Naive thymus-derived CD4-positive, alpha-beta T cell (primary cell): ENCODE measurements around the gene NEMP2. TPM values are rescaled to one million over a fixed set of nuclear protein-coding genes. Genes with fewer than 3 reads are reported as not detected.
"Not testable (repeated sequence)": the region's sequence is repeated elsewhere in the genome, so short reads cannot be mapped to it uniquely, and the experiment has no call there.

Source experiments
- ATAC-seq: fragments of 150-1000 bp; cut with Tn5 transposase; 2 replicates; pipeline ENCODE4 v1.10.0; 2021; ENCODE audit warnings: mild to moderate bottlenecking, moderate library complexity
- CTCF ChIA-PET: fragments of 350-600 bp; sonication (Branson Sonifier 250); formaldehyde crosslinking; loops from one replicate; lab custom pipeline; 2021; ENCODE audit warnings: antibody characterized with exemption; lab: Charles Lee
- POLR2A ChIA-PET: fragments of 350-600 bp; sonication (Branson Sonifier 250); formaldehyde crosslinking; loops from one replicate; lab custom pipeline; 2021; ENCODE audit warnings: antibody characterized with exemption, inconsistent platforms; lab: Charles Lee
- DNase-seq, 9 donors: peaks; one replicate each; pipeline versions ENCODE4 v3.0.0 to v3.0.0-alpha.2; 2020 to 2022; ENCODE audit warnings: mixed read lengths in 1 of 9
- H3K27ac ChIP-seq: one replicate; pipeline ENCODE4 v1.7.0; 2013; ENCODE audit warnings: mild to moderate bottlenecking, low read depth, low read length, moderate library complexity
- H3K27me3 ChIP-seq, 2 donors: one replicate each; pipeline ENCODE4 v1.7.0; 2013; ENCODE audit warnings: low read length in 2 of 2, mild to moderate bottlenecking in 2 of 2, moderate library complexity in 2 of 2; ENCODE audit not compliant: control insufficient read depth in 2 of 2, insufficient read depth in 2 of 2
- H3K36me3 ChIP-seq, 3 experiments: 1 replicate in 2 of 3; 2 replicates in 1 of 3; pipeline ENCODE4 v1.7.0; 2013; ENCODE audit warnings: low read length in 3 of 3, mild to moderate bottlenecking in 3 of 3, moderate library complexity in 1 of 3; ENCODE audit not compliant: insufficient read depth in 3 of 3, control insufficient read depth in 2 of 3
- H3K4me1 ChIP-seq, 2 donors: one replicate each; pipeline ENCODE4 v1.7.0; 2013; ENCODE audit warnings: low read length in 2 of 2, mild to moderate bottlenecking in 2 of 2, moderate library complexity in 1 of 2; ENCODE audit not compliant: control insufficient read depth in 2 of 2, insufficient read depth in 2 of 2
- H3K4me3 ChIP-seq: 2 replicates; pipeline ENCODE4 v1.7.0; 2013; ENCODE audit warnings: mild to moderate bottlenecking, low read length
- H3K9me3 ChIP-seq, 3 experiments: 1 replicate in 2 of 3; 2 replicates in 1 of 3; pipeline ENCODE4 v1.7.0; 2013; ENCODE audit warnings: low read length in 3 of 3; ENCODE audit not compliant: control insufficient read depth in 2 of 3
- H3K27ac Mint-ChIP-seq, 9 donors: one replicate each; pipeline ENCODE4 v1.8.0; 2020 to 2022; ENCODE audit warnings: mixed read lengths in 9 of 9, mild to moderate bottlenecking in 8 of 9, moderate library complexity in 5 of 9, inconsistent platforms in 2 of 9
- H3K27me3 Mint-ChIP-seq, 5 donors: one replicate each; pipeline ENCODE4 v1.8.0; 2021 to 2022; ENCODE audit warnings: mixed read lengths in 5 of 5, mild to moderate bottlenecking in 1 of 5
- H3K36me3 Mint-ChIP-seq, 5 donors: one replicate each; pipeline ENCODE4 v1.8.0; 2020 to 2022; ENCODE audit warnings: mixed read lengths in 5 of 5, mild to moderate bottlenecking in 3 of 5, inconsistent platforms in 1 of 5
- H3K4me1 Mint-ChIP-seq, 7 donors: one replicate each; pipeline ENCODE4 v1.8.0; 2020 to 2022; ENCODE audit warnings: mixed read lengths in 7 of 7, mild to moderate bottlenecking in 3 of 7, inconsistent platforms in 1 of 7
- H3K4me3 Mint-ChIP-seq, 10 donors: one replicate each; pipeline ENCODE4 v1.8.0; 2020 to 2022; ENCODE audit warnings: mild to moderate bottlenecking in 10 of 10, mixed read lengths in 10 of 10, moderate library complexity in 6 of 10, inconsistent platforms in 2 of 10
- H3K9me3 Mint-ChIP-seq, 11 donors: one replicate each; pipeline ENCODE4 v1.8.0; 2020 to 2022; ENCODE audit warnings: mixed read lengths in 11 of 11, mild to moderate bottlenecking in 4 of 11, inconsistent platforms in 1 of 11, moderate library complexity in 1 of 11
- intact Hi-C, 2 donors: fragments of 100-400 bp; cut with micrococcal nuclease; formaldehyde crosslinking; loops; one replicate each; pipeline ENCODE4 v1.15.1; 2023
- polyA plus RNA-seq, 2 donors: library from polyadenylated mRNA; unstranded; fragments of 300-500 nt; fragmentation: Illumina TruSeq; gene quantifications; one replicate each; pipeline ENCODE4 v1.2.3, GENCODE V29; 2021
- total RNA-seq, 6 experiments: library from RNA in 5 of 6; stranded (reverse) in 5 of 6; gene quantifications; 1 replicate in 5 of 6; 2 replicates in 1 of 6; pipeline ENCODE4 v1.2.3 and lab custom pipeline; 2021 to 2026

The NEMP2 gene
- total and polyA plus RNA-seq, 7 experiments from 2014 or later: 10.0 to 30.8 (median 17.3) TPM

GRCh38 chr2:190515687-190516086 is 18.8 kb downstream of the NEMP2 start:
- ChIA-PET CTCF (interaction anchor here (0.5 kb wide), 1 partner anchor 138 kb away, joined by 4 read pairs; no protein-coding TSS in a partner anchor), POLR2A (interaction anchor here (0.5 to 4.0 kb wide), 3 partner anchors 18 to 108 kb away, joined by 3 to 47 read pairs (median 6); partner anchors contain the start of gene NEMP2)
- H3K4me1 ChIP-seq: peaks cover 22 to 28% of the 10 kb centered on the region in 2 donors
- no peaks in the 10 kb centered on the region for H3K27me3 Mint-ChIP-seq
- intact Hi-C loops: loop anchor here (1.0 to 10.0 kb wide), 8 partner anchors 17 to 367 kb away; partner anchors contain the start of genes GLS (in 1 of the 2), NAB1 (in 1 of the 2) and NEMP2 (in 1 of the 2)
- H3K4me3 Mint-ChIP-seq: peak overlapping the region in 9 of 10 donors; percentile 52 to 78 (median 72)
- ATAC-seq (peak; percentile 76), DNase-seq (peak in 7 of 9 donors; percentile 35 to 78 (median 68))
- peaks cover 0 to 27% (median 8%) of the 10 kb centered on the region in 5 donors for H3K36me3 Mint-ChIP-seq
- H3K4me3 ChIP-seq: peak overlapping the region; percentile 4
- H3K36me3 ChIP-seq: peaks cover 0 to 17% (median 0%) of the 10 kb centered on the region in 3 experiments
- peak overlapping the region; percentile 65 to 92 (median 71) for H3K27ac Mint-ChIP-seq
- no peaks in the 10 kb centered on the region for H3K27me3 ChIP-seq
- H3K9me3 ChIP-seq: no peaks in the 10 kb centered on the region
- H3K27ac ChIP-seq: no peak overlapping the region
- H3K4me1 Mint-ChIP-seq: peaks cover 14 to 63% (median 48%) of the 10 kb centered on the region in 7 donors
- H3K9me3 Mint-ChIP-seq: no peaks in the 10 kb centered on the region

GRCh38 chr2:190514676-190515075 is 19.8 kb downstream of the NEMP2 start:
- peak overlapping the region in 3 of 10 donors; percentile 56 to 75 (median 72) for H3K4me3 Mint-ChIP-seq
- POLR2A ChIA-PET: interaction anchor here (1.8 to 4.0 kb wide), 2 partner anchors 19 to 107 kb away, joined by 6 to 47 read pairs; partner anchors contain the start of gene NEMP2

GRCh38 chr2:190513877-190514276 is 20.6 kb downstream of the NEMP2 start:
- no peak for DNase-seq
- Mint-ChIP-seq H3K36me3 (peaks cover 0 to 26% (median 11%) of the 10 kb centered on the region in 5 donors), H3K9me3 (no peaks in the 10 kb centered on the region), H3K4me3 (no peak overlapping the region), H3K27ac (peak overlapping the region in 4 of 9 donors; percentile 43 to 72 (median 54)), H3K4me1 (peaks cover 6 to 45% (median 34%) of the 10 kb centered on the region in 7 donors), H3K27me3 (no peaks in the 10 kb centered on the region)
- Histone ChIP-seq H3K36me3 (peaks cover 0 to 25% (median 0%) of the 10 kb centered on the region in 3 experiments), H3K27ac (no peak overlapping the region), H3K4me3 (no peak overlapping the region), H3K27me3 (no peaks in the 10 kb centered on the region), H3K4me1 (peaks cover 13 to 16% of the 10 kb centered on the region in 2 donors), H3K9me3 (no peaks in the 10 kb centered on the region)
- CTCF ChIA-PET: interaction anchor here (0.6 kb wide), 1 partner anchor 322 kb away, joined by 3 read pairs; no protein-coding TSS in a partner anchor
- intact Hi-C loops: loop anchor here (5.0 to 10.0 kb wide), 2 partner anchors 291 to 427 kb away; no protein-coding TSS in a partner anchor
- ATAC-seq: no peak
- POLR2A ChIA-PET: no interaction called here

More at GRCh38 chr2:190514676-190515075, 19.8 kb downstream of the NEMP2 start:
- Mint-ChIP-seq H3K4me1 (peaks cover 6 to 53% (median 39%) of the 10 kb centered on the region in 7 donors), H3K27ac (peak overlapping the region in 3 of 9 donors; percentile 27 to 72 (median 72)), H3K27me3 (no peaks in the 10 kb centered on the region), H3K36me3 (peaks cover 0 to 26% (median 10%) of the 10 kb centered on the region in 5 donors), H3K9me3 (no peaks in the 10 kb centered on the region)
- Histone ChIP-seq H3K27ac (no peak overlapping the region), H3K4me1 (peaks cover 13 to 18% of the 10 kb centered on the region in 2 donors), H3K27me3 (no peaks in the 10 kb centered on the region), H3K36me3 (peaks cover 0 to 23% (median 0%) of the 10 kb centered on the region in 3 experiments), H3K4me3 (no peak overlapping the region), H3K9me3 (no peaks in the 10 kb centered on the region)
- CTCF ChIA-PET: no interaction called here
- intact Hi-C loops: loop anchor here (1.0 to 10.0 kb wide), 7 partner anchors 107 to 427 kb away; partner anchors contain the start of genes GLS (in 1 of the 2) and NAB1 (in 1 of the 2)
- DNase-seq (no peak), ATAC-seq (no peak)

GRCh38 chr2:190512539-190513095 is 21.9 kb downstream of the NEMP2 start:
- POLR2A ChIA-PET: interaction anchor here (1.3 to 1.7 kb wide), 2 partner anchors 17 to 21 kb away, joined by 5 to 10 read pairs; partner anchors contain the start of gene NEMP2
- CTCF ChIA-PET: interaction anchor here (0.6 kb wide), 2 partner anchors 36 to 79 kb away, joined by 3 read pairs; no protein-coding TSS in a partner anchor
- no peaks in the 10 kb centered on the region for H3K27me3 Mint-ChIP-seq
- H3K27ac Mint-ChIP-seq: peak overlapping the region in 5 of 9 donors; percentile 18 to 78 (median 50)
- Histone ChIP-seq H3K27ac (no peak overlapping the region), H3K36me3 (peaks cover 0 to 29% (median 0%) of the 10 kb centered on the region in 3 experiments), H3K27me3 (no peaks in the 10 kb centered on the region), H3K4me1 (peaks cover 13 to 16% of the 10 kb centered on the region in 2 donors), H3K4me3 (no peak overlapping the region), H3K9me3 (no peaks in the 10 kb centered on the region)
- no peak overlapping the region for H3K4me3 Mint-ChIP-seq
- DNase-seq: no peak
- peaks cover 0 to 26% (median 11%) of the 10 kb centered on the region in 5 donors for H3K36me3 Mint-ChIP-seq
- intact Hi-C loops: loop anchor here (5.0 to 10.0 kb wide), 2 partner anchors 292 to 425 kb away; no protein-coding TSS in a partner anchor
- peaks cover 6 to 36% (median 34%) of the 10 kb centered on the region in 7 donors for H3K4me1 Mint-ChIP-seq
- H3K9me3 Mint-ChIP-seq: no peaks in the 10 kb centered on the region
- no peak for ATAC-seq

GRCh38 chr2:190511104-190511503 is 23.4 kb downstream of the NEMP2 start:
- ATAC-seq (no peak), DNase-seq (no peak)
- Histone ChIP-seq H3K36me3 (peaks cover 0 to 35% (median 0%) of the 10 kb centered on the region in 3 experiments), H3K4me3 (no peak overlapping the region), H3K4me1 (peaks cover 8 to 10% of the 10 kb centered on the region in 2 donors), H3K27ac (no peak overlapping the region), H3K27me3 (no peaks in the 10 kb centered on the region), H3K9me3 (no peaks in the 10 kb centered on the region)
- Mint-ChIP-seq H3K27me3 (no peaks in the 10 kb centered on the region), H3K4me3 (no peak overlapping the region), H3K27ac (peak overlapping the region in 4 of 9 donors; percentile 1 to 64 (median 43)), H3K9me3 (no peaks in the 10 kb centered on the region), H3K4me1 (peaks cover 7 to 36% (median 26%) of the 10 kb centered on the region in 7 donors), H3K36me3 (peaks cover 0 to 29% (median 11%) of the 10 kb centered on the region in 5 donors)
- ChIA-PET POLR2A (interaction anchor here (1.3 kb wide), 1 partner anchor 23 kb away, joined by 8 read pairs; no protein-coding TSS in a partner anchor), CTCF (interaction anchor here (0.6 to 1.3 kb wide), 3 partner anchors 9 to 129 kb away, joined by 3 to 4 read pairs (median 4); no protein-coding TSS in a partner anchor)
- intact Hi-C loops: loop anchor here (1.0 to 10.0 kb wide), 3 partner anchors 128 to 424 kb away; no protein-coding TSS in a partner anchor

- POLR2A ChIA-PET, H3K27me3 ChIP-seq, H3K27ac ChIP-seq, H3K4me3 Mint-ChIP-seq, H3K4me1 ChIP-seq, ATAC-seq, H3K4me3 ChIP-seq, H3K27me3 Mint-ChIP-seq, CTCF ChIA-PET, H3K9me3 ChIP-seq, DNase-seq, H3K9me3 Mint-ChIP-seq: not testable (repeated sequence)
- Mint-ChIP-seq H3K4me1 (peaks cover 7 to 29% (median 19%) of the 10 kb centered on the region in 7 donors), H3K36me3 (peaks cover 0 to 40% (median 15%) of the 10 kb centered on the region in 5 donors), H3K27ac (peak overlapping the region in 3 of 9 donors; percentile 18 to 30 (median 23))
- H3K36me3 ChIP-seq: peaks cover 0 to 45% (median 0%) of the 10 kb centered on the region in 3 experiments
- intact Hi-C loops: loop anchor here (5.0 to 10.0 kb wide), 3 partner anchors 58 to 423 kb away; no protein-coding TSS in a partner anchor
Observed at GRCh38 chr2:190509895-190510294, 24.6 kb downstream of the NEMP2 start.
